ENCODE data around the gene PLEKHM1. TPM values are rescaled to one million over a fixed set of nuclear protein-coding genes. Genes with fewer than 3 reads are reported as not detected.
A peak's percentile ranks its signal among the peaks of the same experiment; 100 is the strongest.

PLEKHM1 gene
- total RNA-seq, 4 donors from 2014 or later = 45.4 to 130 (median 71.7) TPM

DNA sequence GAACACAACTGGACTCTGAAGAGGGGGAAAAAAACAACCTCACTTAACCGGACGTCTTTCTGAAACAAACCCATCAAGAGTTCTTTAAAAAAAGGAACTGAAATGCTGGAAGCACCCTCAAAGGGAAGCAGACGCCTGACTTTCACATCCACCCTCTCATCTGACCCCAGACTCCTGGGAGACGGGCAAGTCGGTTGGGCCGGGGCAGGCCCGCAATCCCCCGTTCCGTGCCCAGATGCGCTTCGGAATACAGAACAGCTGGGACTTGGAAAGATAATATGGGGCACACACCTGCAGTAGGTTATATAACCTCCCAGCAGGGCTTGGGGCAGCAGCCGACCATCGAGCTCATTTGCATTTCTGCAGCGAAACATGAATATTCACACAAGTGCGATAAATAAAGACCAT lies 61.6 kb downstream of the PLEKHM1 start:
- peaks cover 4 to 63% (median 17%) of the 10 kb centered on the region in 4 donors for H3K4me1 ChIP-seq
- H3K36me3 ChIP-seq = no peaks in the 10 kb centered on the region
- H3K27ac ChIP-seq = peak overlapping the region; percentile 4 to 77 (median 16)
- no peaks in the 10 kb centered on the region for H3K9me3 ChIP-seq
- H3K27me3 ChIP-seq = no peaks in the 10 kb centered on the region
- DNase-seq = peak in 1 of 3 donors; percentile 51
- H3K4me3 ChIP-seq = peak overlapping the region in 3 of 4 donors; percentile 14 to 33 (median 27)
- TF ChIP-seq, protein P1, sequence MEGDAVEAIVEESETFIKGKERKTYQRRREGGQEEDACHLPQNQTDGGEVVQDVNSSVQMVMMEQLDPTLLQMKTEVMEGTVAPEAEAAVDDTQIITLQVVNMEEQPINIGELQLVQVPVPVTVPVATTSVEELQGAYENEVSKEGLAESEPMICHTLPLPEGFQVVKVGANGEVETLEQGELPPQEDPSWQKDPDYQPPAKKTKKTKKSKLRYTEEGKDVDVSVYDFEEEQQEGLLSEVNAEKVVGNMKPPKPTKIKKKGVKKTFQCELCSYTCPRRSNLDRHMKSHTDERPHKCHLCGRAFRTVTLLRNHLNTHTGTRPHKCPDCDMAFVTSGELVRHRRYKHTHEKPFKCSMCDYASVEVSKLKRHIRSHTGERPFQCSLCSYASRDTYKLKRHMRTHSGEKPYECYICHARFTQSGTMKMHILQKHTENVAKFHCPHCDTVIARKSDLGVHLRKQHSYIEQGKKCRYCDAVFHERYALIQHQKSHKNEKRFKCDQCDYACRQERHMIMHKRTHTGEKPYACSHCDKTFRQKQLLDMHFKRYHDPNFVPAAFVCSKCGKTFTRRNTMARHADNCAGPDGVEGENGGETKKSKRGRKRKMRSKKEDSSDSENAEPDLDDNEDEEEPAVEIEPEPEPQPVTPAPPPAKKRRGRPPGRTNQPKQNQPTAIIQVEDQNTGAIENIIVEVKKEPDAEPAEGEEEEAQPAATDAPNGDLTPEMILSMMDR (IDR thresholded peaks at IDR 0.05) = no peak
- TF ChIP-seq POLR2A (IDR thresholded peaks at IDR 0.05) = no peak

DNA sequence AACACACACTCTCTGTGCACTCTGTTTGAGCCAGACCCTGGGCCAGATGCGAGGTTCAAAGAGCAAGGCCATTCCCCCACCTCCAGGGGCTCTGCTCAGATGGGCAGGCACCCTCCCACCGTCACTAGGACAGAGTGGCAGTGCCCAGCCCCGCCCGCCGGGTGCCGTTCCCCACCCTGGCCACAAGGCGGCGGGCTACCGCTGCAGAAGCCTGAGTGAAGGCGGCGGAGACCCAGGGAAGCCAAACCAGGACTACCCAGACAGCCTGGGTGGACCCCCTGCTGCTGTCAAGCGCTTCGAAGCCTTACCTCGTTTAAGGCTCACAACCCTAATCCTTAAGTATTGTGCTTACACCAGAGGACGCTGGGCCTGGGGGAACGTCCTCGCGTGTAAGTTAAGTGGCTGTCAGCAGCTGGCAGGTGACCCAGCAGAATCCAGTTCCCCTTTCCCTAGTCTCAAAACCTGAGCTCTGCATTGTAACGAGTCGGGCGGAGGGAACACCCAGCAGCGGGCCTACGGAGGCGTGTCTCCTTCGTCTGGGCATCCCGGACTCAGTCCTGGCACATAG lies 62.4 kb downstream of the PLEKHM1 start:
- Histone ChIP-seq H3K36me3 (no peaks in the 10 kb centered on the region), H3K9me3 (no peaks in the 10 kb centered on the region), H3K4me1 (peaks cover 4 to 63% (median 17%) of the 10 kb centered on the region in 4 donors), H3K4me3 (peak overlapping the region in 3 of 4 donors; percentile 4 to 33 (median 10)), H3K27ac (peak overlapping the region; percentile 4 to 77 (median 23)), H3K27me3 (no peaks in the 10 kb centered on the region)
- DNase-seq = peak; percentile 78 to 90 (median 89)
- no peak for TF ChIP-seq POLR2A (IDR thresholded peaks at IDR 0.05)
- TF ChIP-seq, protein P1 (IDR thresholded peaks at IDR 0.05) = peak; percentile 93 to 99 (median 97)

DNA sequence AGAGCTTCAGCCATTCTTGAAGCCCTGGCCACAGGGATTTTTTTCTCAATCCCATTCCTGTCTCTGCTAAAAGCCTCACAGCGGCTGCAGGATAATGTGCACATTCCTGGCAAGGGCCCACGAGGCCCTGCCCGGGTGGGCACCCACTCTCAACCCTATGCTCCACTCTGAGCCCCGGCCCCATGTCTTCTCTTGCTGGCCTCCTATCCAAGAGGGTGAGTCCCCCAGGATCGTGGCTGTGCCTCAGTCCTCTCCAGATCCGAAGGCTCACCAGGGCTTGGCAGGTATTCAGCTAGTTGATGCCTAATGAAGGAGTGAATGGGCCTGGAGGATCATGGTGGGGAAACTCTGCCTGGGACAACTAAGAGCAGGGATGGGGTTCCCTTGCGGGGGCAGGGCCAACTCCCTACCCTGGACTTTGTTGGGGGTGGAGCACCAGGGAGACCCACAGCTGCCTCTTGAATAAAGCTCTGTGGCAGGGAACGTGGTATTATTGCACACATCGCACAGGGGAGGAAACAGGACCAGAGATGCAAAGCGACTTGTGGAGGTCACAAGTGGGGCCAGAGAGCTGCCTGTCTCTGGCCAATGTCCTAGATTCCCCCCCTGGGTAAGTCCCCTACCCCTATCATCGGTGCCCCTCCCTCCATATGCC lies 63.2 kb downstream of the PLEKHM1 start:
- no peak for DNase-seq
- no peaks in the 10 kb centered on the region for H3K27me3 ChIP-seq
- H3K4me1 ChIP-seq = peaks cover 4 to 57% (median 11%) of the 10 kb centered on the region in 4 donors
- H3K27ac ChIP-seq = peak overlapping the region in 1 of 4 donors; percentile 77
- H3K36me3 ChIP-seq = no peaks in the 10 kb centered on the region
- no peak for TF ChIP-seq POLR2A (IDR thresholded peaks at IDR 0.05)
- TF ChIP-seq, protein P1 (IDR thresholded peaks at IDR 0.05) = no peak
- no peak overlapping the region for H3K4me3 ChIP-seq
- no peaks in the 10 kb centered on the region for H3K9me3 ChIP-seq

GRCh38 chr17:45426561-45426960 lies 64.0 kb downstream of the PLEKHM1 start:
- peak overlapping the region in 1 of 4 donors; percentile 94 for H3K27ac ChIP-seq
- peaks cover 4 to 60% (median 9%) of the 10 kb centered on the region in 4 donors for H3K4me1 ChIP-seq
- no peak overlapping the region for H3K4me3 ChIP-seq
- H3K9me3 ChIP-seq = no peaks in the 10 kb centered on the region
- no peaks in the 10 kb centered on the region for H3K36me3 ChIP-seq
- H3K27me3 ChIP-seq = no peaks in the 10 kb centered on the region
- no peak for TF ChIP-seq POLR2A (IDR thresholded peaks at IDR 0.05)
- TF ChIP-seq, protein P1 (IDR thresholded peaks at IDR 0.05) = no peak
- no peak for DNase-seq

DNA sequence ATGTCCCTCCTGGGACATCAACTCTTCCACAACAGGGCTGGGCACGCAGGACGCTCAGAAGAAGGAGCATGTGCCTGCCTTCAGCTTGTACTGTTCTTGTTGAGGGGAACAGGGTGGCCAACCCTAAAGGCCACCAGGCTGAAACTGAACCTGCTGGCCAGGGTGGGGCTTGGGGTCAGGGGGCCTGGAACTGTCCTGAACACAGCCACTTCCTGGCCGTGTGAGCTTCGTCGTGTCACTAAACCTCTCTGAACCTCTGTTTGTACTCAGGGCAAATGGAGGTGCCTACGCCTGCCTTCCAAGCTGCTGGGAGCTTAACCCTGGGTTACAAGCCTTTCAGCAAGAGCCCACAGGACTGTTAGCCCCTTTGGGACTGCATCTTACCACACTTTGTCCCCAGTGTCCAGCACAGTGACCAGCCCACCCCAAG lies 64.5 kb downstream of the PLEKHM1 start:
- TF ChIP-seq POLR2A (IDR thresholded peaks at IDR 0.05) = no peak
- TF ChIP-seq, protein P1 (IDR thresholded peaks at IDR 0.05) = no peak
- Histone ChIP-seq H3K27me3 (no peaks in the 10 kb centered on the region), H3K9me3 (no peaks in the 10 kb centered on the region), H3K36me3 (no peaks in the 10 kb centered on the region), H3K4me1 (peaks cover 4 to 56% (median 9%) of the 10 kb centered on the region in 4 donors), H3K4me3 (no peak overlapping the region), H3K27ac (peak overlapping the region in 2 of 4 donors; percentile 50 to 94)
- no peak for DNase-seq

Data from Peyer's patch (tissue), 4 donors.